ENCODE measurements around the gene FAM3C. TPM values are rescaled to one million over a fixed set of nuclear protein-coding genes. Genes with fewer than 3 reads are reported as not detected.
"Not testable (repeated sequence)": the region's sequence is repeated elsewhere in the genome, so short reads cannot be mapped to it uniquely, and the experiment has no call there.

FAM3C gene
- total RNA-seq, 1 experiment from 2014 or later: 26.1 TPM

DNA sequence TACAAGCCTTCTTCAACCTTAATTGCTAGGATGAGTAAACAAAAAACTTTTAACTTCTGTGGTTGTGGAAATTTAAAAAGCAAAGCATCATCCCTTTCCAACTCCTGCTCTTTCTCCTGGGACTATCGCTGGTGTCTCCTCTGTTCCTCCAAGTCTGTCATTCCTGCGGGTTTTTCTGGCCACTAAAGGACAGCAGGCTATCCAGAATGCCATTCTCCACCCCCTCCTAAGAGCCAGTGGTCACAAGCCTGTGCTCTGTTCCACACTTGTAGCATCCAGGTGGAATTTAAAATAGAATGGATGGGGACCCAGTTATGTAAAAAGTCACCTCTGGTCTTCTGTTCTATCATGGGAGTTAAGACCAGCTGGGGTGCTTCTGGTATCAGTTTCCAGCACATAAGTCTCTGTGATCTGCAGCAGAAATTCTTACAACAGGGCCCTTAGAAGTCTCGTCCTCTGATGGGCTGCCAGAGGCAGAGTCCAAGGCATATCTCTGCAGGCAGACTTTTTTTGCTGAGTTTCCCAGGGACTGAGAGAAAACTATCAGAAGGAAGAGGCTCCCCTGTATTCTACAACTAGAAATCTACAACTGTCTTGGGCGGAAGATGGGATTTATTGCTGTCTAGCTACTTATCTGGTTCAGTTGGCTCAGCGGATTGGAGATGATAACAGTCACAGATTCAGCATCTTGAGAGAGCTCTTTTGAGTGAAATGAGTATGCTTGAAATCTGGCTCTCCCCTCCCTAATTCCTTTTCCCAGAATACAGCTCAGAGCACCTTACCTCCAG lies 72.4 kb downstream of the FAM3C start:
- Histone ChIP-seq H3K27me3 (ENCODE audit: low read length) (no peaks in the 10 kb centered on the region), H3K79me2 (ENCODE audit: low read length) (no peaks in the 10 kb centered on the region), H3K4me2 (ENCODE audit: low read depth, low read length, poor library complexity, severe bottlenecking) (no peak overlapping the region), H3K9me3 (ENCODE audit: low read length) (no peaks in the 10 kb centered on the region), H3K4me3 (ENCODE audit: low read length) (no peak overlapping the region), H3K9me2 (replicated peaks; ENCODE audit: insufficient read depth, low read length) (no peaks in the 10 kb centered on the region), H3K27ac (ENCODE audit: low read length) (no peak overlapping the region), H4K20me1 (ENCODE audit: insufficient read depth, low read depth, low read length) (no peaks in the 10 kb centered on the region), H3K36me3 (ENCODE audit: insufficient read depth, low read length) (no peaks in the 10 kb centered on the region), H3K9ac (ENCODE audit: low read length) (no peak overlapping the region), H2AFZ (ENCODE audit: low read length) (no peak overlapping the region), H3K4me1 (ENCODE audit: low read length) (no peaks in the 10 kb centered on the region)
- DNase-seq: no peak

DNA sequence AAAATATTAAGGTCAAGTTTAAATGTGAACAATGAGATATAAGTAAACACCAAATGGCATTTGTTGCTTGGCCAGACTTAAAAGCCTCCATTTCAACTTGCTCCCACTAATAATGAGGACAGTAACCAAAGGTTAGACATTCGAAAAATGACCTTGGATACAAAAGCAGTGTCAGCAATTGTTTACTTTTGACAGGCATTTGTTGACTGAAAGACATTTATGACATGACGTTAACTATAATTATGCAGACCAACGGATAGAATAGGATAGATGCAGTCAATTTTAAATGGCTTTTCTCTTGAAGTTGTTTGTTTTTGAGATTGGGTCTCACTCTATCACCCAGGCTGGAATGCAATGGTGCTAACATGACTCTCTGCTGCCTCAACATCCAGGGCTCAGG lies 73.6 kb downstream of the FAM3C start:
- H3K27ac ChIP-seq (ENCODE audit: low read length): no peak overlapping the region
- H3K4me2 ChIP-seq (ENCODE audit: low read depth, low read length, poor library complexity, severe bottlenecking): no peak overlapping the region
- no peaks in the 10 kb centered on the region for H4K20me1 ChIP-seq (ENCODE audit: insufficient read depth, low read depth, low read length)

DNA sequence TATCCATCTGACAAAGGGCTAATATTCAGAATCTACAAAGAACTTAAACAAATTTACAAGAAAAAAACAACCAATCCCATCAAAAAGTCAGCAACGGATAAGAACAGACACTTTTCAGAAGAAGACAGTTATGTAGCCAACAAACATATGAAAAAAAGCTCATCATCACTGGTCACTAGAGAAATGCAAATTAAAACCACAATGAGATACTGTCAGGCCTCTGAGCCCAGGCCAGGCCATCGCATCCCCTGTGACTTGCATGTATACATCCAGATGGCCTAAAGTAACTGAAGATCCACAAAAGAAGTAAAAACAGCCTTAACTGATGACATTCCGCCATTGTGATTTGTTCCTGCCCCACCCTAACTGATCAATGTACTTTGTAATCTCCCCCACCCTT lies 80.9 kb downstream of the FAM3C start:
- H3K4me1 ChIP-seq (ENCODE audit: low read length); H3K79me2 ChIP-seq (ENCODE audit: low read length); H3K9me2 ChIP-seq (replicated peaks; ENCODE audit: insufficient read depth, low read length); H2AFZ ChIP-seq (ENCODE audit: low read length); H4K20me1 ChIP-seq (ENCODE audit: insufficient read depth, low read depth, low read length); H3K4me2 ChIP-seq (ENCODE audit: low read depth, low read length, poor library complexity, severe bottlenecking); H3K36me3 ChIP-seq (ENCODE audit: insufficient read depth, low read length); H3K4me3 ChIP-seq (ENCODE audit: low read length); H3K27me3 ChIP-seq (ENCODE audit: low read length); H3K9me3 ChIP-seq (ENCODE audit: low read length); DNase-seq; H3K9ac ChIP-seq (ENCODE audit: low read length); H3K27ac ChIP-seq (ENCODE audit: low read length): not testable (repeated sequence)

More for the DNA sequence above, 73.6 kb downstream of the FAM3C start:
- Histone ChIP-seq H2AFZ (ENCODE audit: low read length) (no peak overlapping the region), H3K9me3 (ENCODE audit: low read length) (no peaks in the 10 kb centered on the region), H3K9me2 (replicated peaks; ENCODE audit: insufficient read depth, low read length) (no peaks in the 10 kb centered on the region), H3K79me2 (ENCODE audit: low read length) (no peaks in the 10 kb centered on the region), H3K4me3 (ENCODE audit: low read length) (no peak overlapping the region), H3K27me3 (ENCODE audit: low read length) (no peaks in the 10 kb centered on the region), H3K9ac (ENCODE audit: low read length) (no peak overlapping the region), H3K4me1 (ENCODE audit: low read length) (no peaks in the 10 kb centered on the region), H3K36me3 (ENCODE audit: insufficient read depth, low read length) (no peaks in the 10 kb centered on the region)
- DNase-seq: no peak

DNA sequence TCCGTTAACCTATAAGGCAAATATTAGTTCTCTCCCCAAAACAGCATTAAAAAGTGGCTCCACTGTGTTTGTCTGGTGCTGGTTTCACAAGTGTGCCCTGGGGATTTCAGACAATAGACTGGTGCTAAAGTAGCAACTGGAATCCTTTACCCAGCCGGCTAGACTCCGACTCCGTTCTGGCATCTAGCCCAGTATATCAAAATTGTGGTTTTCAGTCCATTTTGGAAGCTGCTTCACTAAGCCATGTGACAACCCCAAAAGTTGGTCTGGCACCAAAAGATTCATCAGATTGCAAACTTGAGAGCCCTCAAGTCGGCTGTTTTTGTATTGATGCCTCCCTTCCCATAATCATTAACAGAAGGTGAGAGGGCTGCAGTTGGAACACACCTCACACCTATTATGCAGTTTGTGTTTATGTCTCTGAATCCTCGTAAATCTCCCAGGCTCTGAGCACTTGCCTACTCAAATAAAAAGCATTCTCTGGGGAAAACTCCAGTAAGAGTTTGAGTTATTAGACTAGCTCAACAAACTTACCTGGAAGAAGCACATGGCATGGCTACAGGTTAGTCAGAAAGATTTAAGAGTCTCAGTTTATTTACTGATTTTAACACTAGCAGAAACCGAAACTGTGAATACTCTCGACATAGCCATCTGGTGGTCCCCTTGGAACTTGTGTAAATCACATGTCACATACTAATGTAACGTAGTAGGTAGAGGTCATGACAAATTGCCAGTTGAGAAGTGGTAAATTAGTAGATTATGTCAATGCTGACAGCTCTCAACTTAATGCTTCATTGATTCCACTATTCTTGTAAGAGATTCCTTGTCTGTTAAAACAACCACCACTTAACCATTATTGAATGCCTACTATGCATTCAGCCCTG lies 82.1 kb downstream of the FAM3C start:
- Histone ChIP-seq H3K9ac (ENCODE audit: low read length) (no peak overlapping the region), H4K20me1 (ENCODE audit: insufficient read depth, low read depth, low read length) (no peaks in the 10 kb centered on the region), H2AFZ (ENCODE audit: low read length) (no peak overlapping the region; the same call in 1 of the 2 replicates)

DNA sequence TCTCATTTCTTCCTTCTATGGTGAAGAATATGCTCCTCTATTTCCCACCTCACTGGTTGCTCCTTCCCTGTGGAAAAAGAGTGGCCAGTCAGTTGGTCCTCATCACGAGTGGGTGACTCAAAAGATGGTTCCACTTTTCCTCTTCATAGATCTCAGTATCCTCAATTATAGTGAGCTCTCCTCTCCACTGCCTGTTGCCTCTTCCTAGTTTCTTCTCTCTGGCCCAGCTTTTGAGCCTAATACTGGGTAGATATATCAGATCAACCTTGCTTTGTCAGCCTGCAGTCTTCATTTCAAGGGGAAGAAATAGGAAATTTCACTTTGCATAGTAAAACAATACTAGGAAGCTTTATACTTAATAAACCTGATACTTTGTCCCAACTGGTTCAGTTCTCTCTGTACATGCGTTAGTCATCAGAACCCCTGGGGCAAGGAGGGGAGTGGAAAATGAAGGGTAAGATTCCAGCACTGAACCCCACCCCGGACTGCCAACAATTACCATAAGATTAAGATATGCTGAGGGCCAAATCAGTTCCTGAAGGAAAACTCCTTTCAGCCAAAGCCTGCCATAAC lies 82.8 kb downstream of the FAM3C start:
- Histone ChIP-seq H3K27ac (ENCODE audit: low read length) (no peak overlapping the region), H4K20me1 (ENCODE audit: insufficient read depth, low read depth, low read length) (no peaks in the 10 kb centered on the region), H3K4me1 (ENCODE audit: low read length) (0 out of 2 replicates have a peak, but pooled peaks cover 3% of the 10 kb centered on the region), H3K9ac (ENCODE audit: low read length) (no peak overlapping the region), H3K36me3 (ENCODE audit: insufficient read depth, low read length) (no peaks in the 10 kb centered on the region), H3K9me3 (ENCODE audit: low read length) (no peaks in the 10 kb centered on the region), H3K27me3 (ENCODE audit: low read length) (no peaks in the 10 kb centered on the region), H3K4me2 (ENCODE audit: low read depth, low read length, poor library complexity, severe bottlenecking) (no peak overlapping the region), H3K9me2 (replicated peaks; ENCODE audit: insufficient read depth, low read length) (no peaks in the 10 kb centered on the region), H3K4me3 (ENCODE audit: low read length) (no peak overlapping the region), H3K79me2 (ENCODE audit: low read length) (no peaks in the 10 kb centered on the region), H2AFZ (ENCODE audit: low read length) (no peak overlapping the region)
- no peak for DNase-seq

More for the DNA sequence above, 82.1 kb downstream of the FAM3C start:
- Histone ChIP-seq H3K36me3 (ENCODE audit: insufficient read depth, low read length) (no peaks in the 10 kb centered on the region), H3K27me3 (ENCODE audit: low read length) (no peaks in the 10 kb centered on the region), H3K79me2 (ENCODE audit: low read length) (no peaks in the 10 kb centered on the region), H3K4me3 (ENCODE audit: low read length) (peak overlapping the region; percentile 28; the same call in 1 of the 2 replicates), H3K9me3 (ENCODE audit: low read length) (no peaks in the 10 kb centered on the region), H3K4me2 (ENCODE audit: low read depth, low read length, poor library complexity, severe bottlenecking) (peak overlapping the region; percentile 46), H3K4me1 (ENCODE audit: low read length) (0 out of 2 replicates have a peak, but pooled peaks cover 3% of the 10 kb centered on the region), H3K9me2 (replicated peaks; ENCODE audit: insufficient read depth, low read length) (no peaks in the 10 kb centered on the region), H3K27ac (ENCODE audit: low read length) (no peak overlapping the region)
- DNase-seq: no peak

DNA sequence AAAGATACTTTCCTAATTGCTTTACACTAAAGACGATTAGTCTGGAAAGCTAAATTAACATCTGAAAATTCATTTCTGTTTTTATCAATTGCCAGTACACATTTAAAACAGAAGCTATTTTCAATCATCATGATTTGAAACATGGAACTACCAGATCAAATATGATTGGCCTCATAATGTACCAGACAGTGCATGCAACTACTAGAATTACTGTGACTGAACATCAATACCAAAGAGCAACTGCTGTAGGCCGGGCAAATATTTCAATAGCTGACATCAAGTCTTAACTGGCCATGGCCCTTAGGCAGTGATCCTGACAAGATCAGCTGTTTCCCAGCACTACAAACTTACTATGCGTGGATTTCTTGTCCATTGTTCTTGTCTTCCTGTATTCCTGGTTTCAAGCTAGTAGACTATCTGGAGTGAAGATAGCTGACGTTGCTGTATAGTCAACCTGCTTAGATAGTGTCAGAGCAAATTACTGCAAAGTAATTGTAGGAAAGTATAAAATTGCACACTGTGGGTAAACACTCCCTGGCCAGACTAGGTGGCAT lies 89.0 kb downstream of the FAM3C start:
- H3K27ac ChIP-seq (ENCODE audit: low read length): no peak overlapping the region
- no peak for DNase-seq
- no peak overlapping the region for H3K4me3 ChIP-seq (ENCODE audit: low read length)
- H3K4me2 ChIP-seq (ENCODE audit: low read depth, low read length, poor library complexity, severe bottlenecking): no peak overlapping the region
- no peak overlapping the region for H2AFZ ChIP-seq (ENCODE audit: low read length)
- H3K27me3 ChIP-seq (ENCODE audit: low read length): no peaks in the 10 kb centered on the region
- no peak overlapping the region for H3K9ac ChIP-seq (ENCODE audit: low read length)
- no peaks in the 10 kb centered on the region for H3K79me2 ChIP-seq (ENCODE audit: low read length)
- H3K9me2 ChIP-seq (replicated peaks; ENCODE audit: insufficient read depth, low read length): no peaks in the 10 kb centered on the region
- H4K20me1 ChIP-seq (ENCODE audit: insufficient read depth, low read depth, low read length): no peaks in the 10 kb centered on the region
- no peaks in the 10 kb centered on the region for H3K36me3 ChIP-seq (ENCODE audit: insufficient read depth, low read length)
- H3K4me1 ChIP-seq (ENCODE audit: low read length): no peaks in the 10 kb centered on the region
- no peaks in the 10 kb centered on the region for H3K9me3 ChIP-seq (ENCODE audit: low read length)

DNA sequence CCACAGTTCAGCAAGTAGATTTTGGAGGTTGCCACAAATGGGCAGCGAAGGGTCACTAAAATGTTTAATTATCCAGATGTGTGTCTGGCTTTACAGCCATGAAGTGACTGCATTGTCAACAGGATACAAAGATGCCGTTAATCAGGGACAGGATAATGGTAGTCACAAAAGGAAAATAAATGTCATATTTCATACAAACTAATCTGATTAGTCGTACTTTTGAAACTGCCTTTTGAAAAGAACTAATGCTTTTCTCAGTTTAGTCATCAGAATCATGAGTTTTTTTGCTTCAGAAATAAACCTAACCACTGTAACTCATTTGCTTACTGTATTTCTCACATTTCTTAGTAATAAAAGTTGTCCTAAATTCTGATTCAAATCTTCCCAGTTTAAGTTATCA lies 89.5 kb downstream of the FAM3C start:
- no peak for DNase-seq
- no peak overlapping the region for H3K9ac ChIP-seq (ENCODE audit: low read length)
- no peaks in the 10 kb centered on the region for H3K79me2 ChIP-seq (ENCODE audit: low read length)
- no peaks in the 10 kb centered on the region for H3K9me3 ChIP-seq (ENCODE audit: low read length)
- no peak overlapping the region for H3K4me3 ChIP-seq (ENCODE audit: low read length)
- no peak overlapping the region for H3K4me2 ChIP-seq (ENCODE audit: low read depth, low read length, poor library complexity, severe bottlenecking)
- H3K36me3 ChIP-seq (ENCODE audit: insufficient read depth, low read length): no peaks in the 10 kb centered on the region
- H4K20me1 ChIP-seq (ENCODE audit: insufficient read depth, low read depth, low read length): no peaks in the 10 kb centered on the region
- no peaks in the 10 kb centered on the region for H3K9me2 ChIP-seq (replicated peaks; ENCODE audit: insufficient read depth, low read length)
- H3K27ac ChIP-seq (ENCODE audit: low read length): no peak overlapping the region
- no peaks in the 10 kb centered on the region for H3K4me1 ChIP-seq (ENCODE audit: low read length)
- no peak overlapping the region for H2AFZ ChIP-seq (ENCODE audit: low read length)
- H3K27me3 ChIP-seq (ENCODE audit: low read length): no peaks in the 10 kb centered on the region

DNA sequence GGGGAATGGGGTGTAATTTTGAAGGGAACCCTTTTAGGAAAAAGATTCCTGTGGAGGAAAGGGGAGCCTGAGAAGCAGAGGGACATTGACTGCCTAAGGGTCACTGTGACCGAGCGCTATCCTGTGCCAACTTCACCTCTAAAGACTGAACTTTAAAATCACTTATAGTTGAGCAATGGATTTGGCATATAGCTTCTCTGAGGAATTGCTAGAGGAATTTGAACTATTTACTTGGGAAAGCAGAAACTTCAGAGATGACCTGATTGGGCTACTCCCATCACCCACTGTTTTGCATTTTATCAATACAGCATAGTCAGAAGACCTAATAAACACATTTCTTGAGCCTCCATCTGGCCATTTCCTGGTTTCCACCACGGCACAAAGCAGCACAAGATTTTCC lies 91.0 kb downstream of the FAM3C start:
- Histone ChIP-seq H3K9me2 (replicated peaks; ENCODE audit: insufficient read depth, low read length) (no peaks in the 10 kb centered on the region), H3K27me3 (ENCODE audit: low read length) (no peaks in the 10 kb centered on the region), H3K9ac (ENCODE audit: low read length) (no peak overlapping the region), H3K79me2 (ENCODE audit: low read length) (no peaks in the 10 kb centered on the region), H2AFZ (ENCODE audit: low read length) (no peak overlapping the region), H3K4me2 (ENCODE audit: low read depth, low read length, poor library complexity, severe bottlenecking) (no peak overlapping the region), H3K4me1 (ENCODE audit: low read length) (no peaks in the 10 kb centered on the region), H3K27ac (ENCODE audit: low read length) (no peak overlapping the region), H3K4me3 (ENCODE audit: low read length) (no peak overlapping the region), H3K36me3 (ENCODE audit: insufficient read depth, low read length) (no peaks in the 10 kb centered on the region), H4K20me1 (ENCODE audit: insufficient read depth, low read depth, low read length) (no peaks in the 10 kb centered on the region), H3K9me3 (ENCODE audit: low read length) (no peaks in the 10 kb centered on the region)
- no peak for DNase-seq
